GM18873 (cell line): ENCODE data around the gene KDM1A.
"Not testable (repeated sequence)": the region's sequence is repeated elsewhere in the genome, so short reads cannot be mapped to it uniquely, and the experiment has no call there.

ENCODE experiments used
- ATAC-seq: cut with Tn5 transposase; IDR thresholded peaks from one replicate; pipeline ENCODE4 v1.9.1; 2021; ENCODE audit warnings: mild to moderate bottlenecking, moderate library complexity, moderate number of reproducible peaks; ENCODE audit not compliant: unreplicated experiment, low FRiP score

KDM1A gene

DNA sequence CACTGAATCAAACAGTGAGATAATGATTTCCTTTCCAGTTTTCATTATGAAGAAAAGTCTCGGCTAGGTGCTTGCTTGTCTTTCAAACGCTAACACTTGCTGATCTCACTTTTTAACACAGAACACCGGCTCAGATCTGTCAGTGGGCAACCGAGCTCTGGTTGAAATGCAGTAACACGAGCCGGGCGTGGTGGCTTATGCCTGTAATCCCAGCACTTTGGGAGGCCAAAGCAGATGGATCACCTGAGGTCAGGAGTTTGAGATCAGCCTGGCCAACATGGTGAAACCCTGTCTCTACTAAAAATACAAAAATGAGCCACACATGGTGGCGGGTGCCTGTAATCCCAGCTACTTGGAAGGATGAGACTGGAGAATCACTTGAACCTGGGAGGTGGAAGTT lies 9.2 kb upstream of the KDM1A start:
- not testable (repeated sequence) for ATAC-seq

DNA sequence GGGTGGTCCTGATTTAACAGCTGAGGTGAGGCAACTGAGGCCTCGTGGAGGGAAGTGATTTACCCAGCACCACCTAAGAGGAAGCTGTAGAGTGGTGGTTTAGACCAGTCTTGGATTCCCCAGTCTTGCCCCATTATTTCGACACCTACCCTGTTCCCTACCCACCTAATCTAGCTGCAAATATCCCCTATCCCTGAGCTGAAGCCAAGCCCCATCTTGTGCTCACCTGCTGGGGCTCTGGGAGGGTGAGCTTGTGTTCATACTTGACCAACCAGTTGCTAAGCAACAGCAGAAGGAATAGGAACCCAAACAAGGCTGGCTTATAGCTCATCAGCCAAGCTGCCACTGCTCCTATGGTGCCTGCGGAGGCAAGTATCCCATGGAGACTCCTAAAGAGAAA lies 5.6 kb upstream of the KDM1A start:
- no peak for ATAC-seq

DNA sequence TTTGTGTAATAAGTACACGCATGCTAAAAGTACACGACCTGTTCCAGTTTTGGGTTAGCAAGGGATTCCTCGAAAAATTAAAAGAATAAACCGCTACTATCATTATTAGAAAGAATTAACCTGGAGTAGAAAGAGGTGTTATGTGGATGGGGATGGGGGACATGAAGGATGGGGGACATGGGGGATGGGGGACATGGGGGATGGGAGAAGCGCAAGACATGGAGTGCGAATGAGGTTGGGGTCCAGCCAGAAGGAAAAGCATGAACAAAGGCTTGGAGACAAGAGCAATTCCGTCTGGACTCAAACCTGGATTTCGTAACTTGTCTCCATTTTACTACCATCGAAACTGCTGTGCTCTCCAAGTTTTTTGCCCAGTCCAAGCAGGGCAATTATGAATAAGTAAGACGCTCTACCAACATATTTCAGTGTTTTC lies 591 bp upstream of the KDM1A start:
- no peak for ATAC-seq

- peak; percentile 16 for ATAC-seq
Measured at GRCh38 chr1:23019863-23020625, 776 bp downstream of the KDM1A start.

DNA sequence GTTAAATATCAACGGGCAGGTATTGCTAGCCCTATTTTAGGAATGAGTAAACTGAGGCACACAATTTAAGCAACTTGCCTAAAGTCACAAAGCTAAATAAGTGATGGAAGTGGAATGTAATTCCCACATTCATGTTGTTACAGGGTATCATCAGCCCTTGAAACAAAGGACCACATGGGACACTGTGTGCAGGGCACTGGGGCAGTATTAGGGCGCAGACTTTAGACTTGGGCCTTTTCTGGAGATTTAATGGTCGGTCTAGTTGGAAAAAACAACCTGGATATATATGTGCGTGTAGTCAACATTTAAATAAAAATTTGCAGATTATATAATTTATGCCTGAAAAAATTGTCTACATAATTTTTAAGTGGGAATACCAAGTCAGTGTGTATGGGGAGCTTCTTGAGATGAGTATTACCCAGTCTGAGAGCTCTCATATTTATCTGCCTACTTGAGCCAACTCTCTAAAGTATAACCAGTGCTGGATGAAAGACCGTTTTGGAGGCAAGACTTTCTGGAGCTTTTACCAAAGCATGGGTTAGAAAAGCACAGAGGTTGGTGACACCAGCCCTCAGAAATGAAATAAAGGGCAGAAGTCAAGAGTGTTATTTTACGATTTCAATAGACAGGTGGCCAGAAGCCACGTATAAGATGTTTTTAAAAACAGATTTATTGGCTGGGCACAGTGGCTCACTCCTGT lies 1.6 kb downstream of the KDM1A start:
- no peak for ATAC-seq

DNA sequence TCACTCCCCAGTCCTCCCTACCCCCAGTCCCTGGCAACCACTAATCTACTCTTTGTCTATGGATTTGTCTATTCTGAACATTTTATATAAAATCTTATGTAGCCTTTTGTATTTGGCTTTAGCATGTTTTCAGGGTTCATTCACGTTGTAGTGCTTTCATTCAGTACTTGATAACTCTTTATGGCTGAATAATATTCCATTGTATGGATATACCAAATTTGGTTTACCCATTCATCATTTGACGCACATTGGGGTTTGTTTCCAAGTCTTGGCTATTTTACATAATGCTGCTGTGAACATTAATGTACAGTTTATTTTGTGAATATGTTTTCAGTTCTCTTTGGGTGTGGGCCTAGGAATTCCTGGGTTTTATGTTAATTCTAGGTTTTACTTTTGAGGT lies 2.6 kb downstream of the KDM1A start:
- ATAC-seq = no peak

DNA sequence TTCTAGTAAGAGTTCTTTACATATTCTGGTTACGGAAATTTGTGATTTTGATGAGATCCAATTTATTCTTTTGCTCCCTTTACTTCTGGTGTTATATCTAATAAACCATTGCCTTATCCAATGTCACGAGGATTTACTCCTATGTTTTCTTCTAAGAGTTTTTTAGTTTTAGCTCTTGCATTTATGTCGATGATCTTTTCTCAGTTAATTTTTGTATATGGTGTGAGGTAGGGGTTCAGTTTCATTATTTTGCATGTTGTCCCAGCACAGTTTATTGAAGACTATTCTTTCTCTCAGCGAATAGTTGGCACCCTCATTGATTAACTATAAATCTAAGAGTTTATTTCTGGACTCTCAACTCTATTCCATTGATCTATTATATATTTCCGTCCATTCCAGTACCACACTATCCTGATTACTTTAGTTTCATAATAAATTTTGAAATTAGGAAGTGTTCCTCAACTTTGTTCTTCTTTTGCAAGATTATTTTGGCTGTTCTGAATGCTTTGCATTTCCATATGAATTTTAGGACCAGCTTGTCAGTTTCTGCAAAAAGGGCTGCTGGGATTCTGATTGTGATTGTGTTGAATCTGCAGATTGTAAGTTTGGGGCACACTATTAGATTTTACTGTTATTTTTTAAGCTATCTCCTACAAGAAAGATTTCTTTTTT lies 4.0 kb downstream of the KDM1A start:
- ATAC-seq = no peak

DNA sequence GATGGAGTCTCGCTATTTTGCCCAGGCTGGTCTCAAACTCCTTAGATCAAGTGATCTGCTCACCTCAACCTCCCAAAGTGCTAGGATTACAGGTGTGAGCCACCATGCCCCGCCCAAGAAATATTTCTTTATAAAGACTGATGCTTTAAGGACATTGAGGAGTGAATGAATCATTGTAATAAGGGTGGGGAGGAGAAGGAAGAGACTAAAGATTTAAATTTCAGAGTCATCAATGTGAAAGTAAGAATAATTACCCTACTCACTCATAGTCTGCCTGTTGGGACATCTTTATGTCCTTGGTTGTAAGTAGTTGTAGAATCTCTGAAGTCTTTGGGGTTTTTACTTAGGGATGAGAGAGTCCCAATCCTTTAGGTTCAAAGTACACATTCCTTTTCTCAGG lies 7.3 kb downstream of the KDM1A start:
- ATAC-seq = no peak

GRCh38 chr1:23027352-23027907 lies 8.2 kb downstream of the KDM1A start:
- ATAC-seq = no peak

- ATAC-seq = no peak
Measured at GRCh38 chr1:23029337-23029736, 10.1 kb downstream of the KDM1A start.

GRCh38 chr1:23035823-23036452 lies 16.7 kb downstream of the KDM1A start:
- ATAC-seq = no peak

- no peak for ATAC-seq
Measured at GRCh38 chr1:23037081-23037740, 17.9 kb downstream of the KDM1A start.

DNA sequence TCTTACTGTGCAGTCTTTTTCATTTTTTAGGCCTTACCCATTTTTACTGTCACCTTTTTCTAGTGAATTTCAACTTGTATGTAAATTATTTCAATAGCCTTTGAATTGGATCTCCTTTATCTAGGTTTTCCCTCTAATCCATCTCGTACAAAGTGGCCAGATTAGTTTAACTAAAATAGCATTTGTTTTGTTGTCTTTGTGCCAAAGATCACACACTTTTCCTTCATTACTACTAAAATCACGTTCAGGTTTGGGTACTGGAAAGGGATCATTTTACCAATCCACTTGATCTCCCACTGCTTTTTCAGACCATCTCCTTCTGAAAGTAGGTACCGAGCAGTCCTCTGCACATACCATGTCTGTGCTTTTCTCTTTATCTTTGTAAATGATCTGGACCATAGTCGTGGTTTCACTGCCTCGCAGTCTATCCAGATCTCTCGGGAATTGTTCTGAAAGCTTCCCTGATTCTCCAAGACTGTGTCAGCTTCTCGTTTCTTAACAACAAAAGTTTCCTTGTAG lies 20.1 kb downstream of the KDM1A start:
- ATAC-seq = no peak

- no peak for ATAC-seq
Measured at GRCh38 chr1:23040509-23040908, 21.2 kb downstream of the KDM1A start.

GRCh38 chr1:23044035-23044434 lies 24.8 kb downstream of the KDM1A start:
- no peak for ATAC-seq

GRCh38 chr1:23050201-23050600 lies 30.9 kb downstream of the KDM1A start:
- ATAC-seq = no peak

- ATAC-seq = no peak
Measured at GRCh38 chr1:23051290-23051909, 32.1 kb downstream of the KDM1A start.

GRCh38 chr1:23057301-23057700 lies 38.0 kb downstream of the KDM1A start:
- ATAC-seq = no peak

DNA sequence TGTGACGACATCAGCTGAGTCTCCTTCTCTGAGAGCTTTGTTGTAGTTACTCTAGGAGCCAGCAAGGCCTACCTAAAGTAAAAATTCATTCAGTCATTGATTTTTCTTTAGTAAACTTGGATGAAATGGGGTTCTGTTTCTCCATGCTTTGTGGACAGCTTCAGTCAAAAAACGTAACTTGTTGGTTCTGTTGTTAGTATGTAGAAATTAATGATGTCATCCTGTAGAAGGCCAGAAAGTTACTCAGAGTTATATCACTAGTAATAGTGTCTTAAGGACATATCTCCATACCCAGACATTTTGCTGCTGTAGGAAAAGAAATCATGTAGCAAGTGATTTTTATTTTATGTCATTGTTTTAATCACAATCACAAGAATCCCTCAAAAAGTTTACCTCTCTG lies 43.0 kb downstream of the KDM1A start:
- ATAC-seq = no peak

GRCh38 chr1:23065385-23065784 lies 46.1 kb downstream of the KDM1A start:
- no peak for ATAC-seq
